Uterus (tissue), 4 donors: Measurements from ENCODE around the gene SMARCA4. TPM values are rescaled to one million over a fixed set of nuclear protein-coding genes. Genes with fewer than 3 reads are reported as not detected.

Source experiments
- DNase-seq, 2 donors: peaks; one replicate each; pipeline ENCODE4 v3.0.0-alpha.2; 2019 to 2020
- H3K27ac ChIP-seq, 2 donors: fragments of 200-600 bp; sonication (generic); 1 replicate in 1 of 2; 2 replicates in 1 of 2; pipeline ENCODE4 v1.5.1; 2016 to 2018
- H3K27me3 ChIP-seq, 2 donors: fragments of 200-600 bp; sonication (generic); one replicate each; pipeline ENCODE4 v1.5.1; 2018 to 2019; ENCODE audit warnings: control low read depth in 1 of 2
- H3K36me3 ChIP-seq, 2 donors: fragments of 200-600 bp; sonication (generic); one replicate each; pipeline ENCODE4 v1.5.1; 2019; ENCODE audit warnings: control low read depth in 1 of 2
- H3K4me1 ChIP-seq, 2 donors: fragments of 200-600 bp; sonication (generic); one replicate each; pipeline ENCODE4 v1.5.1; 2018 to 2019; ENCODE audit warnings: control low read depth in 1 of 2
- H3K4me3 ChIP-seq, 2 donors: fragments of 200-600 bp; sonication (generic); 1 replicate in 1 of 2; 2 replicates in 1 of 2; pipeline ENCODE4 v1.5.1; 2018 to 2019; ENCODE audit warnings: mild to moderate bottlenecking in 1 of 2
- H3K9me3 ChIP-seq, 2 donors: fragments of 200-600 bp; sonication (generic); one replicate each; pipeline ENCODE4 v1.5.1; 2019; ENCODE audit warnings: control low read depth in 1 of 2
- CTCF ChIP-seq, 4 experiments: fragments of 200-600 bp in 2 of 4; fragments of 450-650 bp in 2 of 4; sonication (generic) in 2 of 4; IDR thresholded peaks; one replicate each; pipeline ENCODE4 v1.5.1; 2016 to 2019; ENCODE audit warnings: antibody characterized with exemption in 4 of 4, mild to moderate bottlenecking in 2 of 4, moderate library complexity in 1 of 4
- POLR2A ChIP-seq, 2 donors: fragments of 450-650 bp; IDR thresholded peaks; one replicate each; pipeline ENCODE4 v1.6.1; 2016; ENCODE audit warnings: antibody characterized with exemption in 2 of 2, mild to moderate bottlenecking in 1 of 2, moderate library complexity in 1 of 2
- intact Hi-C: fragments of 100-400 bp; cut with DNase I; formaldehyde crosslinking; loops from one replicate; pipeline ENCODE4 v1.15.1; 2023; ENCODE audit warnings: low total_unique reads
- total RNA-seq, 4 donors: library from RNA; depleted of rRNA in 3 of 4; stranded (reverse); fragments of >200 nt in 3 of 4; gene quantifications; one replicate each; pipeline versions ENCODE4 v1.1.0 to v1.2.4, GENCODE V29; 2014 to 2023
- donor health status: DM: yes; HTN: yes; CAD: no.

The SMARCA4 gene
- total RNA-seq, 4 donors from 2014 or later = 44.6 to 78.7 (median 76.2) TPM

DNA sequence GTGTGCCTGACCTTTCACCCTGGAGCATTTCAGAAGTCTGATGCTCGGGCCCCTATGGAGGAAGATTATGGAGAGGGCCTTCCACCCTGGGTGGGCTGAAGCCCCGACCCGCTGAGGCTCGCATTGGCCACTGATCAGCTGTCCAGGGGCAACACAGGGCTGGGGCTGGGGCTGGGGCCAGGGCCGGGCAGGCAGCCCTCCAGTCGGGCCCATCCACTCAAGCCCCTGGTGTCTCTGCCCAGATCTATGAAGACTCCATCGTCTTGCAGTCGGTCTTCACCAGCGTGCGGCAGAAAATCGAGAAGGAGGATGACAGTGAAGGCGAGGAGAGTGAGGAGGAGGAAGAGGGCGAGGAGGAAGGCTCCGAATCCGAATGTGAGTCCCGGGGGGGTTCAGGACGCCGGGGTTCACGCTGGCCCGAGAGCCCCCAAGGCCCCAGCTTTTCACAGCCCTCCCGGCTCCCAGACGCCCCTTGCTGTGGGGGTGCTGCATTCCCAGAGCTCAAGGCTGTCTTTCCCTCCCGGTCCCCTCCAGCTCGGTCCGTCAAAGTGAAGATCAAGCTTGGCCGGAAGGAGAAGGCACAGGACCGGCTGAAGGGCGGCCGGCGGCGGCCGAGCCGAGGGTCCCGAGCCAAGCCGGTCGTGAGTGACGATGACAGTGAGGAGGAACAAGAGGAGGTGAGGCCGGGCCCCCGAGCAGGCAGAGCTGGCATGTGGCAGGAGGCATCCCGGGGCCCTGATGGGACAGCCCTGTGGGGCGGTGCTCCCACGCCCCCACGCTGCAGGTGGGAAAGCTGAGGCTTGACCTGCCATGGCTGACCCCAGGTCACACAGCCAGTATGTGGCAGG lies 98.9 kb downstream of the SMARCA4 start:
- TF ChIP-seq CTCF (IDR thresholded peaks at IDR 0.05) (no peak), POLR2A (IDR thresholded peaks at IDR 0.05) (no peak)
- no peak for DNase-seq
- intact Hi-C loops = no loop called here
- H3K9me3 ChIP-seq = no peaks in the 10 kb centered on the region
- H3K36me3 ChIP-seq = no peaks in the 10 kb centered on the region
- no peaks in the 10 kb centered on the region for H3K4me1 ChIP-seq
- no peak overlapping the region for H3K27ac ChIP-seq
- H3K27me3 ChIP-seq = no peaks in the 10 kb centered on the region
- no peak overlapping the region for H3K4me3 ChIP-seq

DNA sequence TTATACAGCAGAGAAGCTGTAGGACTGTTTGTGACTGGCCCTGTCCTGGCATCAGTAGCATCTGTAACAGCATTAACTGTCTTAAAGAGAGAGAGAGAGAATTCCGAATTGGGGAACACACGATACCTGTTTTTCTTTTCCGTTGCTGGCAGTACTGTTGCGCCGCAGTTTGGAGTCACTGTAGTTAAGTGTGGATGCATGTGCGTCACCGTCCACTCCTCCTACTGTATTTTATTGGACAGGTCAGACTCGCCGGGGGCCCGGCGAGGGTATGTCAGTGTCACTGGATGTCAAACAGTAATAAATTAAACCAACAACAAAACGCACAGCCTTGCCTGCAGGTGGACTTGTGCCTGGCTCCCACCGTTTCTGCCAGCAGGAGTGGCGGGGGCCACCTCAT lies 101.1 kb downstream of the SMARCA4 start:
- H3K4me3 ChIP-seq = no peak overlapping the region
- DNase-seq = no peak
- no peaks in the 10 kb centered on the region for H3K27me3 ChIP-seq
- no peak for TF ChIP-seq CTCF (IDR thresholded peaks at IDR 0.05)
- no peak for TF ChIP-seq POLR2A (IDR thresholded peaks at IDR 0.05)
- H3K27ac ChIP-seq = no peak overlapping the region
- no peaks in the 10 kb centered on the region for H3K4me1 ChIP-seq
- H3K36me3 ChIP-seq = no peaks in the 10 kb centered on the region
- no peaks in the 10 kb centered on the region for H3K9me3 ChIP-seq
- intact Hi-C loops = no loop called here

DNA sequence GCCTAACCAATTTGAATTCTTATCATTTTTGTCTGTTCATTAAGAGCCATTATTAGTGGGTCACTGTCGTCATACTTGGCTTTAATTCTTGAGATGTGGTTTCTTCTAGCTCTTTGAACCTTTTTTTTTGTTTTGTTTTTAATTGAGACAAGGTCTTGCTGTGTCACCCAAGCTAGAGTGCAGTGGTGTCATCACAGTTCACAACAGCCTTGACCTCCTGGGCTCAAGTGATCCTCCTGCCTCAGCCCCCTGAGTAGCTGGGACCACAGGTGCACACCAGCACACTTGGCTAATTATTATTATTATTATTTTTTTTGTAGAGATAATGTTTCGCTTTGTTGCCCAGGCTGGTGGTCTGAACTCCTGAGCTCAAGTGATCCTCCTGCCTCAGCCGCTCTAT lies 102.6 kb downstream of the SMARCA4 start:
- intact Hi-C loops = no loop called here
- DNase-seq = no peak
- no peak overlapping the region for H3K27ac ChIP-seq

GRCh38 chr19:11064831-11065303 lies 104.0 kb downstream of the SMARCA4 start:
- H3K27ac ChIP-seq = no peak overlapping the region
- TF ChIP-seq CTCF (IDR thresholded peaks at IDR 0.05) = no peak
- no peak for TF ChIP-seq POLR2A (IDR thresholded peaks at IDR 0.05)

More for the DNA sequence above, 102.6 kb downstream of the SMARCA4 start:
- H3K36me3 ChIP-seq = no peaks in the 10 kb centered on the region
- H3K27me3 ChIP-seq = no peaks in the 10 kb centered on the region
- TF ChIP-seq CTCF (IDR thresholded peaks at IDR 0.05) (no peak), POLR2A (IDR thresholded peaks at IDR 0.05) (no peak)
- no peak overlapping the region for H3K4me3 ChIP-seq
- no peaks in the 10 kb centered on the region for H3K9me3 ChIP-seq
- no peaks in the 10 kb centered on the region for H3K4me1 ChIP-seq

DNA sequence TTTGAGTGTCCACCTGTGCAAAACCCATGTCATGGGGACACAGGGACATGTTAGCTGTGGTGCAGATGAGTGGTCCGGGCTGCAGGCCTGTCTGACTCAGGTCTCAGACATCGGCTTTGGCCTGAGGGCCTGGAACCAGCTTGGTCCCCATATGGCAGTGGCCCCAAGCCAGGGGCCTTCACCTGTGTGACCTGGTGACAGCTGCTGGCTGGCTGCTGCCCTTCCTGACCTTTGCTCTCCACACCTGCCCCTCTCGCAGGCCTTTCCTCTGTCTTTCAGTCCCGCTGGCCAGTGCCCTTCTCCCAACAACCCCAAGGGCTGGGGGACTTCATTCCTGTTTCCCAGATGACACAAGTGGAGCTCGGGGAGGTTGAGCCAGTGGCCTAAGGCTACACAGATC lies 105.5 kb downstream of the SMARCA4 start:
- TF ChIP-seq POLR2A (IDR thresholded peaks at IDR 0.05) (no peak), CTCF (IDR thresholded peaks at IDR 0.05) (no peak)
- Histone ChIP-seq H3K4me3 (no peak overlapping the region), H3K4me1 (no peaks in the 10 kb centered on the region), H3K36me3 (no peaks in the 10 kb centered on the region), H3K27me3 (no peaks in the 10 kb centered on the region), H3K9me3 (no peaks in the 10 kb centered on the region), H3K27ac (no peak overlapping the region)
- intact Hi-C loops = no loop called here
- DNase-seq = no peak

More at GRCh38 chr19:11064831-11065303, 104.0 kb downstream of the SMARCA4 start:
- H3K36me3 ChIP-seq = no peaks in the 10 kb centered on the region
- DNase-seq = no peak
- no peaks in the 10 kb centered on the region for H3K4me1 ChIP-seq
- intact Hi-C loops = no loop called here
- H3K9me3 ChIP-seq = no peaks in the 10 kb centered on the region
- H3K27me3 ChIP-seq = no peaks in the 10 kb centered on the region
- no peak overlapping the region for H3K4me3 ChIP-seq
